Activated naive CD4-positive, alpha-beta T cell treated with anti-CD3 and anti-CD28 coated beads, Interleukin-2, amount 10 ng/mL, durations not matched to agents 5 hours and 36 hours (primary cell): Measurements from ENCODE around the gene TSPAN3. TPM values are rescaled to one million over a fixed set of nuclear protein-coding genes. Genes with fewer than 3 reads are reported as not detected.

Experiments
- total RNA-seq, 2 experiments: library from RNA; stranded (reverse); gene quantifications; one replicate each; pipeline ENCODE4 v1.2.3, GENCODE V29; 2021

Gene TSPAN3
- total RNA-seq, result 10 to 100 TPM; 13.6 to 14.0 TPM

DNA sequence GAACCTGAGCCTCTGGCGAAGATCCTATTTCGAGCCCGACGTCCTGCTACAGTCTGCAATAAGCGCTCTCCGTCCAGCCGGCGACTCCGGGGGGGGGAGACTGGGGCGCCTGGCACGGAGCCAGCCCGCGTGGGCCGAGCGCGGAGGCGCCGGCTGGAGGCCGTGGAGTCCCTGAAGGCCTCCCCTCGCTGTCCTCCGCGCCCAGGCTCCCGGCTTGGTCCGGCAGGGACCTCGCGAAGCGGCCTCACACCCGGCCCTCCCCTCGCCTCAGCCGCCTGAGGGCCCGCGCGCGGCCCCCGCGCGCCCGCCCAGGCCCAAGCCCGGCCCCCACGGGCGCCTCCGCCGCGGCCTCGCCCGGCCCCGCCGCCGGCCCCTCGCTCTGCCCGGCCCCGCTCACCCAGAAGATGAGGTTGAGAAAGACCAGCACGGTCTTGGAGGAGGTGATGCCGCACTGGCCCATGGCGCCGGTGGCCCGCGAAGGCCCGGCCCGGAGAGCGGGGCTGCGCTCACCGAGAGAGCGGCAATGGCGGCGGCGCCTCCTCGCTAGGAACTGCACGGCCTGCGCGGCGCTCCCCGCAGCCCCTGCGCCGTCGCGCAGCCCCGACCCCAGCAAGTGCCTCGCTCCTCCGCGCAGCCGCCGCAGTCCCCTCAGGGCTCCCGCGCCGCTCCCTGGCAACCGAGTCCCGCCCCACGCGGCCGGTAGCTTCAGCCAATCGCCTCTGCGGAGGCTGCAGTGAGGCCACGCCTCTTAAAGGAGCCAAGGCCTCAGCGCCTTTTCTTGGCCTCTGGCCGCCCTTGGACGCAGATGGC is at the start of gene TSPAN3:
Gene TSPAN3, minus strand, starts transcription at position 615 of the 810 bp plus-strand sequence. Its CDS starts 155 bp downstream, at position 460.

DNA sequence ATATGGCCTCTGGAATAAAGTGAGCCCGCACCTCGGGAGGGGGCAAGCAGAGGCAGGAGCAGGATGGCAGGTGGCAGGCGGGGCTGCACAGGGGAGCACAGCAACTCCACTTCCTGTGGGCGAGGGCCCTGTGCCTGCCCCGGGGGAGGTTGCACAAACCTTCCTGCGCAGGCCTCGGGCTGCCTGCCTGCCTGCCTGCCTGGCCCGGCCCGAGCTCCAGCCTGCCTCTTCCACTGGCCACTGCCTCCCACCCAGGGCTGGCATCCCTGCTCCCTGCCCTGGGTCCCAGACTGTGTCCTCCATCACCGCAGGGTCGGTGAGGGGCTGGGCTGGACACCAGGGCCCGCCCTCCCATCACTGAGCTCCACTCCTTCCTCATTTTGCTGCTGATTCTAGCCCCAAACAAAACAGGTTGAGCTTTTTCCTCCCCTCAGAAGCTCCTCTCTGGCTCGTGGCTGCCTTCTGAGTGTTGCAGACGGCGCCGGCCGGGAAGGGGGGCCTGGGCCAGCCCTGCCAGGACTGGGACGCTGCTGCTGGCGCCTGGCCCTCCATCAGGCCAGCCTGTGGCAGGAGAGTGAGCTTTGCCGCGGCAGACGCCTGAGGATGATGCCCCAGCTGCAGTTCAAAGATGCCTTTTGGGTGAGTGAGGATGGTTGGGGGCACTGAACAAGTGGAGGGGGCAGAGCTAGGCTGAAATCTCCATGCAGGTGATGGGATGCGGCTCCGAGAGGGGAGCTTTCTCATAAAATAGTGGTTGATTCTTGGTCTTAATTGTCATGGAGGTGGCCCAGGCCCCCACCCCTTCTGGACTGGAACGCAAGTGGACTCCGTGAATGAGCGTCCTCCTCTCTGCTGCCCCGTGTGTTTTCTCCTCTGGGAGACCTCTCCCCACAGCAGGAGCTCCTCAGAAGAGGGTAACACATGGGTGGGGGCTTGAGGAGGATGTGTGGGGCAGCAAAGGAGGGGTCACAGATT is 75.7 kb downstream of the TSPAN3 start, which contains the start of gene PSTPIP1:
Gene PSTPIP1, plus strand, starts transcription at position 156 of the 975 bp plus-strand sequence. Its CDS starts 448 bp downstream, at position 604.

Other genes with a start within 250 kb of the TSPAN3 start
- 10 to 100 TPM; 22.9 to 23.6 TPM for gene SCAPER, start 165.8 kb downstream of the TSPAN3 start, total RNA-seq
- gene RCN2, start 139.4 kb downstream of the TSPAN3 start, total RNA-seq, result 10 to 100 TPM; 32.5 to 35.8 TPM
- 100 to 1,000 TPM; 143 to 150 TPM for gene PSTPIP1, start 76.0 kb downstream of the TSPAN3 start, total RNA-seq